ENCODE data around the gene CTPS2. TPM values are rescaled to one million over a fixed set of nuclear protein-coding genes. Genes with fewer than 3 reads are reported as not detected.
"Not testable (repeated sequence)": the region's sequence is repeated elsewhere in the genome, so short reads cannot be mapped to it uniquely, and the experiment has no call there.

Gene CTPS2
- total RNA-seq, 1 donor from 2014 or later: 26.1 TPM

DNA sequence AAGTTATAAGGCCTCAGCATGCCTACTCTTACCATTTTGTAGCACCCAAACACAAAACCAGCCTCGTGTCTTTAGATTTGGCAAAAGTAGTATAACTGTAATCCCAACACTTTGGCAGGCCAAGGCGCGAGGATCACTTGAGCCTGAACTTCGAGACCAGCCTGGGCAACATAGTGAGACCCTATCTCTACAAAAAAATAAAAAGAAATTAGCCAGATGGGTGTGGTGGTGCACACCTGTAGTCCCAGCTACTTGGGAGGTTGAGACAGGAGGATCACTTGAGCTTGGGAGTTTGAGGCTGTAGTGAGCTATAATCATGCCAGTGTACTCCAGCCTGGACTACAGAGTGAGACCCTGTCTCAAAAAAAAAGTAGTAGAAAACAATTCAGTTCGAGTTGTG, 24.6 kb upstream of the CTPS2 start:
- Mint-ChIP-seq H3K4me3 (ENCODE audit: unreplicated experiment) (no peak overlapping the region), H3K36me3 (ENCODE audit: low read depth) (peaks cover 15% of the 10 kb centered on the region), H3K9me3 (ENCODE audit: low read depth) (no peaks in the 10 kb centered on the region), H3K27me3 (ENCODE audit: low read depth) (no peaks in the 10 kb centered on the region), H3K4me1 (ENCODE audit: low read depth) (peaks cover 6% of the 10 kb centered on the region), H3K27ac (ENCODE audit: unreplicated experiment) (no peak overlapping the region)
- no peak for DNase-seq (ENCODE audit: low spot score)
- TF ChIP-seq CTCF (IDR thresholded peaks at IDR 0.05): no peak

- no peak for TF ChIP-seq CTCF (IDR thresholded peaks at IDR 0.05)
- Mint-ChIP-seq H3K27ac (ENCODE audit: unreplicated experiment) (no peak overlapping the region), H3K4me1 (ENCODE audit: low read depth) (peaks cover 12% of the 10 kb centered on the region)
Measured at GRCh38 chrX:16733013-16733412, 20.5 kb upstream of the CTPS2 start.

GRCh38 chrX:16730450-16730849, 18.0 kb upstream of the CTPS2 start:
- no peak overlapping the region for H3K27ac Mint-ChIP-seq (ENCODE audit: unreplicated experiment)
- no peaks in the 10 kb centered on the region for H3K27me3 Mint-ChIP-seq (ENCODE audit: low read depth)
- no peaks in the 10 kb centered on the region for H3K9me3 Mint-ChIP-seq (ENCODE audit: low read depth)
- peaks cover 26% of the 10 kb centered on the region for H3K4me1 Mint-ChIP-seq (ENCODE audit: low read depth)
- H3K4me3 Mint-ChIP-seq (ENCODE audit: unreplicated experiment): no peak overlapping the region
- TF ChIP-seq CTCF (IDR thresholded peaks at IDR 0.05): no peak
- no peak for DNase-seq (ENCODE audit: low spot score)
- H3K36me3 Mint-ChIP-seq (ENCODE audit: low read depth): no peaks in the 10 kb centered on the region

More at GRCh38 chrX:16733013-16733412, 20.5 kb upstream of the CTPS2 start:
- DNase-seq (ENCODE audit: low spot score): no peak
- peaks cover 8% of the 10 kb centered on the region for H3K36me3 Mint-ChIP-seq (ENCODE audit: low read depth)
- no peaks in the 10 kb centered on the region for H3K9me3 Mint-ChIP-seq (ENCODE audit: low read depth)
- no peak overlapping the region for H3K4me3 Mint-ChIP-seq (ENCODE audit: unreplicated experiment)
- H3K27me3 Mint-ChIP-seq (ENCODE audit: low read depth): no peaks in the 10 kb centered on the region

DNA sequence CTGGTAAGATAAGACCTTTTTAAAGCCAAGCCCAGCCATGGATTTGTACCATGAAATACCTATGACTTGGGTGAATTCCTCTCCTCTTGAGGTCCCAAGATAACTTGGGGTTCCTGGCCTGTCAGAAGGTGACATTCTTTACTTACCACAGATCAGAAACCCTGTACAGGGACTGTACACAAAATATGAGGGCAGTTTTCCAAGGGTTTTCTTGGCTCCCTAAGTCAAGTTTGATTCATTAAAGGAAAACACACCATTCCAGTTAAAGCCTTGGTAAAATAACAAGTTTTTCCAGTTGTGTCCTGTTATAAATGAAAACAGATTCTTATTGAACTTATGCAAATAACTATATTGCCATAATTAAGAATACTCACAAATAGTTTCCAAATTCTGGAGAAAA, 15.2 kb upstream of the CTPS2 start:
- H3K27ac Mint-ChIP-seq (ENCODE audit: unreplicated experiment): no peak overlapping the region
- no peaks in the 10 kb centered on the region for H3K9me3 Mint-ChIP-seq (ENCODE audit: low read depth)
- DNase-seq (ENCODE audit: low spot score): no peak
- TF ChIP-seq CTCF (IDR thresholded peaks at IDR 0.05): no peak
- no peaks in the 10 kb centered on the region for H3K36me3 Mint-ChIP-seq (ENCODE audit: low read depth)
- peaks cover 32% of the 10 kb centered on the region for H3K4me1 Mint-ChIP-seq (ENCODE audit: low read depth)
- no peaks in the 10 kb centered on the region for H3K27me3 Mint-ChIP-seq (ENCODE audit: low read depth)
- no peak overlapping the region for H3K4me3 Mint-ChIP-seq (ENCODE audit: unreplicated experiment)

- not testable (repeated sequence) for H3K36me3 Mint-ChIP-seq (ENCODE audit: low read depth); H3K27ac Mint-ChIP-seq (ENCODE audit: unreplicated experiment); H3K27me3 Mint-ChIP-seq (ENCODE audit: low read depth); H3K9me3 Mint-ChIP-seq (ENCODE audit: low read depth); H3K4me3 Mint-ChIP-seq (ENCODE audit: unreplicated experiment); DNase-seq (ENCODE audit: low spot score)
- peaks cover 41% of the 10 kb centered on the region for H3K4me1 Mint-ChIP-seq (ENCODE audit: low read depth)
Measured at GRCh38 chrX:16726347-16726988, 14.0 kb upstream of the CTPS2 start.

DNA sequence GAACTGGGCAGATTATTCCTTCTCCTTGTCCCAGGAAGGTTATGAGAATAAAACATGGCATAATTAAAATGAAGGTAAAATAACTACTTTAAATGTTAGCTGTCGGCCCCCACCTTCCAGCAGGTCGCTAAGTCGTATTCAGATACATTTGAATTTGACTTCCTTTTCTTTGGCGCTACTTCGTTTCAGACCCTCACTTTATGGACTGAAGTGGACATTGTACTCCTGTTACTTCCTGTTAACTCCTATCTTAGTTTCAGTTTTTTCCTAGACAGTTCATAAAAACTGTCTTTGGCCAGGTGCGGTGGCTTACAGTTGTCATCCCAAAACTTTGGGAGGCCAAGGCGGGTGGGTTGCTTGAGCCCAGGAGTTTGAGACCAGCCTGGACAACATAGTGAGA, 12.6 kb upstream of the CTPS2 start:
- Mint-ChIP-seq H3K27ac (ENCODE audit: unreplicated experiment) (peak overlapping the region; percentile 1), H3K9me3 (ENCODE audit: low read depth) (no peaks in the 10 kb centered on the region), H3K4me3 (ENCODE audit: unreplicated experiment) (no peak overlapping the region), H3K36me3 (ENCODE audit: low read depth) (no peaks in the 10 kb centered on the region), H3K27me3 (ENCODE audit: low read depth) (no peaks in the 10 kb centered on the region), H3K4me1 (ENCODE audit: low read depth) (peaks cover 49% of the 10 kb centered on the region)
- no peak for TF ChIP-seq CTCF (IDR thresholded peaks at IDR 0.05)
- no peak for DNase-seq (ENCODE audit: low spot score)
